Endothelial cell of umbilical vein (primary cell): Measurements from ENCODE around the gene TGDS.

ENCODE experiments used
- CTCF ChIP-seq, 2 donors: IDR thresholded peaks; 1 replicate in 1 of 2; 2 replicates in 1 of 2; pipeline ENCODE4 v1.5.1; 2011; ENCODE audit warnings: low read length in 2 of 2, mild to moderate bottlenecking in 2 of 2, moderate library complexity in 2 of 2, control low read depth in 1 of 2, inconsistent platforms in 1 of 2, low read depth in 1 of 2; ENCODE audit not compliant: insufficient read depth in 1 of 2; ENCODE audit errors: extremely low read depth in 1 of 2
- EZH2 ChIP-seq: IDR thresholded peaks from 2 replicates; pipeline ENCODE4 v1.6.1; 2012; ENCODE audit warnings: borderline replicate concordance, low read depth, mild to moderate bottlenecking, moderate library complexity, low read length, inconsistent platforms; ENCODE audit not compliant: severe bottlenecking
- FOS ChIP-seq: IDR thresholded peaks from 2 replicates; pipeline ENCODE4 v1.6.1; 2011; ENCODE audit warnings: mild to moderate bottlenecking, low read length, moderate library complexity, borderline replicate concordance; ENCODE audit not compliant: insufficient read depth
- MAX ChIP-seq: IDR thresholded peaks from 2 replicates; pipeline ENCODE4 v1.6.1; 2011; ENCODE audit not compliant: insufficient read depth, insufficient read length
- POLR2A ChIP-seq: IDR thresholded peaks from 2 replicates; pipeline ENCODE4 v1.6.1; 2012; ENCODE audit warnings: low read depth, mild to moderate bottlenecking, control low read depth, low read length
- POLR2AphosphoS5 ChIP-seq: IDR thresholded peaks from 2 replicates; pipeline ENCODE4 v1.6.1; 2012; ENCODE audit warnings: low read depth, mild to moderate bottlenecking, control low read depth, low read length, moderate library complexity; ENCODE audit not compliant: insufficient read depth

- TF ChIP-seq CTCF (IDR thresholded peaks at IDR 0.05; ENCODE audit: extremely low read depth in 1 of 2, insufficient read depth in 1 of 2, low read depth in 1 of 2, low read length in 2 of 2), result no peak
- TF ChIP-seq POLR2A, result no peak
- TF ChIP-seq POLR2AphosphoS5, result no peak
- TF ChIP-seq EZH2, result no peak
- TF ChIP-seq FOS, result no peak
- no peak for TF ChIP-seq MAX
Measured at GRCh38 chr13:94623316-94623715, 27.4 kb upstream of the TGDS start.
